Measurements from ENCODE around the gene SLC9A9.

The SLC9A9 gene

DNA sequence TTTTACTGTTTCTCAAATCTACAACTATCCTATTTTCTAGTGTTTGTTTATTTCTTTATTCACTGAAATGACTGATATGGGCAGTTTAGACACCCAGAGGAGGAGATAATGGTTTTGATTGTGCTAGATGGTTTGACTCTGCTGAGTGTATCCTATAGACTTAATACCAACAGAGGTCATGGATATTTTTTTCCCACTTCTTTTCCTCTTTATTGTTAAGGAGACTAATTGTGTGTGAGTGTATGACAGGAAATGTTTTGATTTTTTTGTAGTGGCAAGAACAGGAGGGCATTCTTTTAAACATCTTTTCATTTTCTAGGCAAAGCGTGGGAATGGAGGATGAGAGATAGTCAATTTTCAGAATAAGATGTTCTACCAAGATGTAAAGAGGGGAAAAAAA is 505.2 kb downstream of the SLC9A9 start (continued):
- TF ChIP-seq, protein P1, sequence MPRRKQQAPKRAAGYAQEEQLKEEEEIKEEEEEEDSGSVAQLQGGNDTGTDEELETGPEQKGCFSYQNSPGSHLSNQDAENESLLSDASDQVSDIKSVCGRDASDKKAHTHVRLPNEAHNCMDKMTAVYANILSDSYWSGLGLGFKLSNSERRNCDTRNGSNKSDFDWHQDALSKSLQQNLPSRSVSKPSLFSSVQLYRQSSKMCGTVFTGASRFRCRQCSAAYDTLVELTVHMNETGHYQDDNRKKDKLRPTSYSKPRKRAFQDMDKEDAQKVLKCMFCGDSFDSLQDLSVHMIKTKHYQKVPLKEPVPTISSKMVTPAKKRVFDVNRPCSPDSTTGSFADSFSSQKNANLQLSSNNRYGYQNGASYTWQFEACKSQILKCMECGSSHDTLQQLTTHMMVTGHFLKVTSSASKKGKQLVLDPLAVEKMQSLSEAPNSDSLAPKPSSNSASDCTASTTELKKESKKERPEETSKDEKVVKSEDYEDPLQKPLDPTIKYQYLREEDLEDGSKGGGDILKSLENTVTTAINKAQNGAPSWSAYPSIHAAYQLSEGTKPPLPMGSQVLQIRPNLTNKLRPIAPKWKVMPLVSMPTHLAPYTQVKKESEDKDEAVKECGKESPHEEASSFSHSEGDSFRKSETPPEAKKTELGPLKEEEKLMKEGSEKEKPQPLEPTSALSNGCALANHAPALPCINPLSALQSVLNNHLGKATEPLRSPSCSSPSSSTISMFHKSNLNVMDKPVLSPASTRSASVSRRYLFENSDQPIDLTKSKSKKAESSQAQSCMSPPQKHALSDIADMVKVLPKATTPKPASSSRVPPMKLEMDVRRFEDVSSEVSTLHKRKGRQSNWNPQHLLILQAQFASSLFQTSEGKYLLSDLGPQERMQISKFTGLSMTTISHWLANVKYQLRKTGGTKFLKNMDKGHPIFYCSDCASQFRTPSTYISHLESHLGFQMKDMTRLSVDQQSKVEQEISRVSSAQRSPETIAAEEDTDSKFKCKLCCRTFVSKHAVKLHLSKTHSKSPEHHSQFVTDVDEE (CRISPR knock-in tag; IDR thresholded peaks at IDR 0.05): no peak
- TF ChIP-seq, protein P2, sequence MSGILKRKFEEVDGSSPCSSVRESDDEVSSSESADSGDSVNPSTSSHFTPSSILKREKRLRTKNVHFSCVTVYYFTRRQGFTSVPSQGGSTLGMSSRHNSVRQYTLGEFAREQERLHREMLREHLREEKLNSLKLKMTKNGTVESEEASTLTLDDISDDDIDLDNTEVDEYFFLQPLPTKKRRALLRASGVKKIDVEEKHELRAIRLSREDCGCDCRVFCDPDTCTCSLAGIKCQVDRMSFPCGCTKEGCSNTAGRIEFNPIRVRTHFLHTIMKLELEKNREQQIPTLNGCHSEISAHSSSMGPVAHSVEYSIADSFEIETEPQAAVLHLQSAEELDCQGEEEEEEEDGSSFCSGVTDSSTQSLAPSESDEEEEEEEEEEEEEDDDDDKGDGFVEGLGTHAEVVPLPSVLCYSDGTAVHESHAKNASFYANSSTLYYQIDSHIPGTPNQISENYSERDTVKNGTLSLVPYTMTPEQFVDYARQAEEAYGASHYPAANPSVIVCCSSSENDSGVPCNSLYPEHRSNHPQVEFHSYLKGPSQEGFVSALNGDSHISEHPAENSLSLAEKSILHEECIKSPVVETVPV (CRISPR knock-in tag; IDR thresholded peaks at IDR 0.05): no peak
- TF ChIP-seq ZFP3 (CRISPR knock-in tag; IDR thresholded peaks at IDR 0.05): no peak
- no peak for TF ChIP-seq ESRRG (CRISPR knock-in tag; IDR thresholded peaks at IDR 0.05)

GRCh38 chr3:143339451-143339850 is 508.8 kb downstream of the SLC9A9 start:
- ATAC-seq: no peak

DNA sequence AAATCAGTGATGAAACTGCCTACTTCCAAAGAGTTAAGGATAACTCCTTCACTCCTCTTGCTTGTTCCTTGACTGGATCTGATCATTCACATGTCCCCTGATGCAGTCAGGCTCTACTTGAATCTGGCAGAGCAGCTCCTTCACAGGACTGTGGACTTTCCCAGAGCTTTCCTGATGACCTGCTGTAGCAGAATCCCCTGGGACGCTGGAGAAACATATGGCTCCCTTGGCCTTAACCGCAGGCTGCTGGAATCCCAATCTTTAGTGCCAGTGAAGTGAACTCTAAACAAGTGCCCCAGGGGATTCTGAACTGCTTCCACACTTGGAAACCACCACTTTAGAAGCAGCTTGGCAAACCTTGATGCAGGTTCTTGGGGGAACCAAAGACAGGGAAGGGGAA is 510.9 kb downstream of the SLC9A9 start:
- no peak for ATAC-seq
- TF ChIP-seq BACH2 (CRISPR knock-in tag; IDR thresholded peaks at IDR 0.05; ENCODE audit: borderline replicate concordance): no peak
- TF ChIP-seq ZNF70 (CRISPR knock-in tag; IDR thresholded peaks at IDR 0.05): no peak
- TF ChIP-seq, protein P2 (CRISPR knock-in tag; IDR thresholded peaks at IDR 0.05): no peak
- TF ChIP-seq RARB (CRISPR knock-in tag; IDR thresholded peaks at IDR 0.05): no peak
- TF ChIP-seq, protein P3, sequence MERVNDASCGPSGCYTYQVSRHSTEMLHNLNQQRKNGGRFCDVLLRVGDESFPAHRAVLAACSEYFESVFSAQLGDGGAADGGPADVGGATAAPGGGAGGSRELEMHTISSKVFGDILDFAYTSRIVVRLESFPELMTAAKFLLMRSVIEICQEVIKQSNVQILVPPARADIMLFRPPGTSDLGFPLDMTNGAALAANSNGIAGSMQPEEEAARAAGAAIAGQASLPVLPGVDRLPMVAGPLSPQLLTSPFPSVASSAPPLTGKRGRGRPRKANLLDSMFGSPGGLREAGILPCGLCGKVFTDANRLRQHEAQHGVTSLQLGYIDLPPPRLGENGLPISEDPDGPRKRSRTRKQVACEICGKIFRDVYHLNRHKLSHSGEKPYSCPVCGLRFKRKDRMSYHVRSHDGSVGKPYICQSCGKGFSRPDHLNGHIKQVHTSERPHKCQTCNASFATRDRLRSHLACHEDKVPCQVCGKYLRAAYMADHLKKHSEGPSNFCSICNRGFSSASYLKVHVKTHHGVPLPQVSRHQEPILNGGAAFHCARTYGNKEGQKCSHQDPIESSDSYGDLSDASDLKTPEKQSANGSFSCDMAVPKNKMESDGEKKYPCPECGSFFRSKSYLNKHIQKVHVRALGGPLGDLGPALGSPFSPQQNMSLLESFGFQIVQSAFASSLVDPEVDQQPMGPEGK (CRISPR knock-in tag; IDR thresholded peaks at IDR 0.05; ENCODE audit: borderline replicate concordance): no peak
- TF ChIP-seq ARNTL (CRISPR knock-in tag; IDR thresholded peaks at IDR 0.05; ENCODE audit: borderline replicate concordance, low read depth): no peak

More at GRCh38 chr3:143339451-143339850, 508.8 kb downstream of the SLC9A9 start:
- TF ChIP-seq GLIS3 (CRISPR knock-in tag; IDR thresholded peaks at IDR 0.05): no peak
- no peak for TF ChIP-seq PPARA (CRISPR knock-in tag; IDR thresholded peaks at IDR 0.05; ENCODE audit: borderline replicate concordance)
- TF ChIP-seq ZFP3 (CRISPR knock-in tag; IDR thresholded peaks at IDR 0.05): no peak
- TF ChIP-seq, protein P2 (CRISPR knock-in tag; IDR thresholded peaks at IDR 0.05): no peak
- no peak for TF ChIP-seq SNAI2 (CRISPR knock-in tag; IDR thresholded peaks at IDR 0.05)
- no peak for TF ChIP-seq ZC3H10 (CRISPR knock-in tag; IDR thresholded peaks at IDR 0.05)

- no peak for ATAC-seq
- no peak for TF ChIP-seq OSR1 (CRISPR knock-in tag; IDR thresholded peaks at IDR 0.05)
- TF ChIP-seq, protein P1 (CRISPR knock-in tag; IDR thresholded peaks at IDR 0.05): no peak
- no peak for TF ChIP-seq PPARA (CRISPR knock-in tag; IDR thresholded peaks at IDR 0.05; ENCODE audit: borderline replicate concordance)
- no peak for TF ChIP-seq ZFP3 (CRISPR knock-in tag; IDR thresholded peaks at IDR 0.05)
- TF ChIP-seq ESRRG (CRISPR knock-in tag; IDR thresholded peaks at IDR 0.05): no peak
- TF ChIP-seq GLIS3 (CRISPR knock-in tag; IDR thresholded peaks at IDR 0.05): no peak
- no peak for TF ChIP-seq ZNF70 (CRISPR knock-in tag; IDR thresholded peaks at IDR 0.05)
- no peak for TF ChIP-seq ZFP30 (CRISPR knock-in tag; IDR thresholded peaks at IDR 0.05)
- TF ChIP-seq TOX (CRISPR knock-in tag; IDR thresholded peaks at IDR 0.05; ENCODE audit: borderline replicate concordance): no peak
- no peak for TF ChIP-seq POU6F1 (CRISPR knock-in tag; IDR thresholded peaks at IDR 0.05; ENCODE audit: borderline replicate concordance, low read depth)
- TF ChIP-seq, protein P2 (CRISPR knock-in tag; IDR thresholded peaks at IDR 0.05): no peak
- TF ChIP-seq ARNTL (CRISPR knock-in tag; IDR thresholded peaks at IDR 0.05; ENCODE audit: borderline replicate concordance, low read depth): no peak
These were observed 514.0 kb downstream of the SLC9A9 start for GRCh38 chr3:143334231-143334630.
